H9 (cell line): ENCODE results near the gene FAM13A. TPM values are rescaled to one million over a fixed set of nuclear protein-coding genes. Genes with fewer than 3 reads are reported as not detected.

ENCODE experiments used
- DNase-seq: peaks from one replicate; pipeline ENCODE4 v3.0.0-alpha.2; 2017
- H2AFZ ChIP-seq: one replicate; pipeline ENCODE4 v1.6.1; 2013; ENCODE audit warnings: mild to moderate bottlenecking, low read length, control low read depth, moderate library complexity
- H2AK5ac ChIP-seq: 2 replicates; pipeline ENCODE4 v1.6.1; 2013; ENCODE audit warnings: low read length, control low read depth, mixed read lengths; ENCODE audit not compliant: insufficient read length
- H2BK120ac ChIP-seq: one replicate; pipeline ENCODE4 v1.6.1; 2013; ENCODE audit warnings: low read depth, mild to moderate bottlenecking, low read length, control low read depth, inconsistent platforms; ENCODE audit not compliant: poor library complexity, severe bottlenecking
- H2BK12ac ChIP-seq: 2 replicates; pipeline ENCODE4 v1.6.1; 2013; ENCODE audit warnings: low read length, control low read depth, mixed read lengths, low read depth; ENCODE audit not compliant: insufficient read length
- H2BK15ac ChIP-seq: 2 replicates; pipeline ENCODE4 v1.6.1; 2013; ENCODE audit warnings: low read depth, low read length, control low read depth
- H2BK20ac ChIP-seq: one replicate; pipeline ENCODE4 v1.6.1; 2013; ENCODE audit warnings: low read depth, mild to moderate bottlenecking, low read length, control low read depth, inconsistent platforms; ENCODE audit not compliant: poor library complexity, severe bottlenecking
- H2BK5ac ChIP-seq: 2 replicates; pipeline ENCODE4 v1.6.1; 2013; ENCODE audit warnings: low read length, control low read depth, mixed read lengths; ENCODE audit not compliant: insufficient read length
- H3K14ac ChIP-seq: 2 replicates; pipeline ENCODE4 v1.6.1; 2013; ENCODE audit warnings: low read length, control low read depth; ENCODE audit not compliant: insufficient read depth
- H3K18ac ChIP-seq: 2 replicates; pipeline ENCODE4 v1.6.1; 2013; ENCODE audit warnings: low read depth, mild to moderate bottlenecking, mixed read lengths, low read length, control low read depth; ENCODE audit not compliant: insufficient read length
- H3K23ac ChIP-seq: 2 replicates; pipeline ENCODE4 v1.6.1; 2013; ENCODE audit warnings: low read length, control low read depth, mixed read lengths, low read depth; ENCODE audit not compliant: insufficient read length
- H3K23me2 ChIP-seq: 2 replicates; pipeline ENCODE4 v1.6.1; 2013; ENCODE audit warnings: low read depth, mild to moderate bottlenecking, mixed read lengths, low read length, control low read depth; ENCODE audit not compliant: insufficient read length, poor library complexity, severe bottlenecking
- H3K27ac ChIP-seq: 2 replicates; pipeline ENCODE4 v1.5.1; 2013; ENCODE audit warnings: low read length, control low read depth, mixed read lengths, low read depth; ENCODE audit not compliant: insufficient read length
- H3K27me3 ChIP-seq: 2 replicates; pipeline ENCODE4 v1.6.1; 2013; ENCODE audit warnings: low read length, control low read depth, inconsistent platforms; ENCODE audit not compliant: insufficient read depth
- H3K4ac ChIP-seq: 2 replicates; pipeline ENCODE4 v1.6.1; 2013; ENCODE audit warnings: low read depth, mild to moderate bottlenecking, control low read depth, inconsistent platforms, low read length, moderate library complexity
- H3K4me1 ChIP-seq: 2 replicates; pipeline ENCODE4 v1.6.1; 2013; ENCODE audit warnings: low read length, control low read depth, inconsistent platforms; ENCODE audit not compliant: insufficient read depth
- H3K4me2 ChIP-seq: 2 replicates; pipeline ENCODE4 v1.6.1; 2013; ENCODE audit warnings: low read length, control low read depth, mixed read lengths; ENCODE audit not compliant: insufficient read length, insufficient read depth
- H3K56ac ChIP-seq: 2 replicates; pipeline ENCODE4 v1.6.1; 2013; ENCODE audit warnings: low read depth, mild to moderate bottlenecking, mixed read lengths, low read length, control low read depth; ENCODE audit not compliant: insufficient read length
- H3K79me1 ChIP-seq: 2 replicates; pipeline ENCODE4 v1.6.1; 2013; ENCODE audit warnings: low read depth, mild to moderate bottlenecking, moderate library complexity, low read length, control low read depth, inconsistent platforms; ENCODE audit not compliant: insufficient read depth, poor library complexity, severe bottlenecking
- H3K79me2 ChIP-seq: 2 replicates; pipeline ENCODE4 v1.6.1; 2013; ENCODE audit warnings: low read length, control low read depth, inconsistent platforms; ENCODE audit not compliant: insufficient read depth
- H3K9ac ChIP-seq: 2 replicates; pipeline ENCODE4 v1.6.1; 2013; ENCODE audit warnings: low read length, control low read depth, mixed read lengths; ENCODE audit not compliant: insufficient read length; ENCODE audit errors: extremely low read depth
- H3K9me3 ChIP-seq: one replicate; pipeline ENCODE4 v1.6.1; 2013; ENCODE audit warnings: low read depth, low read length, inconsistent platforms; ENCODE audit not compliant: control insufficient read depth
- H3T11ph ChIP-seq: one replicate; pipeline ENCODE4 v1.6.1; 2013; ENCODE audit warnings: mild to moderate bottlenecking, low read length, control low read depth, inconsistent platforms
- H4K20me1 ChIP-seq: one replicate; pipeline ENCODE4 v1.6.1; 2013; ENCODE audit not compliant: control insufficient read depth, insufficient read length, insufficient read depth
- H4K5ac ChIP-seq: 2 replicates; pipeline ENCODE4 v1.6.1; 2013; ENCODE audit warnings: low read depth, mild to moderate bottlenecking, mixed read lengths, low read length, control low read depth; ENCODE audit not compliant: insufficient read length
- H4K8ac ChIP-seq: replicated peaks from 2 replicates; pipeline ENCODE4 v1.6.1; 2013; ENCODE audit warnings: low read length, control low read depth, mixed read lengths, low read depth; ENCODE audit not compliant: insufficient read length
- H4K91ac ChIP-seq: 2 replicates; pipeline ENCODE4 v1.6.1; 2013; ENCODE audit warnings: low read depth, mild to moderate bottlenecking, moderate library complexity, mixed read lengths, low read length, control low read depth; ENCODE audit not compliant: insufficient read length
- H3K27ac Mint-ChIP-seq, 3 experiments: 2 replicates in 2 of 3; 3 replicates in 1 of 3; pipeline ENCODE4 v1.8.0; 2020 to 2021; ENCODE audit warnings: mixed read lengths in 3 of 3, mild to moderate bottlenecking in 1 of 3, moderate library complexity in 1 of 3
- H3K27me3 Mint-ChIP-seq: 2 replicates; pipeline ENCODE4 v1.8.0; 2021; ENCODE audit warnings: low read depth, mild to moderate bottlenecking, moderate library complexity, mixed read lengths
- H3K36me3 Mint-ChIP-seq, 3 experiments: 2 replicates in 2 of 3; 3 replicates in 1 of 3; pipeline ENCODE4 v1.8.0; 2020 to 2021; ENCODE audit warnings: low read depth in 3 of 3, mixed read lengths in 3 of 3; ENCODE audit not compliant: insufficient read depth in 1 of 3
- H3K4me1 Mint-ChIP-seq, 2 experiments: 2 replicates each; pipeline ENCODE4 v1.8.0; 2020; ENCODE audit warnings: mixed read lengths in 2 of 2
- H3K4me3 Mint-ChIP-seq, 2 experiments: 2 replicates in 1 of 2; 3 replicates in 1 of 2; pipeline ENCODE4 v1.8.0; 2020 to 2021; ENCODE audit warnings: mild to moderate bottlenecking in 2 of 2, mixed read lengths in 2 of 2, moderate library complexity in 1 of 2
- H3K9me3 Mint-ChIP-seq, 2 experiments: 2 replicates in 1 of 2; 3 replicates in 1 of 2; pipeline ENCODE4 v1.8.0; 2020; ENCODE audit warnings: mild to moderate bottlenecking in 2 of 2, mixed read lengths in 2 of 2, moderate library complexity in 1 of 2
- CTCF ChIP-seq: fragments of 200-600 bp; sonication (generic); conservative IDR thresholded peaks from 3 replicates; pipeline ENCODE4 v1.8.0; 2021; ENCODE audit warnings: antibody characterized with exemption, mild to moderate bottlenecking
- WGBS: extraction: QIAGEN DNeasy Blood & Tissue Kit; methylation state at CpG from one replicate; pipeline ENCODE4 v1.1.7; 2013; ENCODE audit warnings: missing lambda C conversion rate, low lambda C conversion rate, mixed read lengths; ENCODE audit not compliant: insufficient read length; ENCODE audit errors: extremely low coverage; 5-methylcytosine and 5-hydroxymethylcytosine counted together
- total RNA-seq: library from RNA; stranded (reverse); gene quantifications from 2 replicates; pipeline ENCODE4 v1.2.1, GENCODE V29; 2021

FAM13A gene
- total RNA-seq, 1 experiment from 2014 or later: 12.7 TPM

GRCh38 chr4:88843067-88843685, 213.8 kb downstream of the FAM13A start:
- Mint-ChIP-seq H3K9me3 (no peaks in the 10 kb centered on the region), H3K27me3 (no peaks in the 10 kb centered on the region), H3K4me1 (peaks cover 8% of the 10 kb centered on the region in 2 experiments), H3K36me3 (peaks cover 2 to 4% (median 3%) of the 10 kb centered on the region in 3 experiments; a peak in 2 of 7 replicates), H3K4me3 (no peak overlapping the region), H3K27ac (no peak overlapping the region; a peak in 2 of 7 replicates)
- Histone ChIP-seq H3K9ac (no peak overlapping the region), H4K5ac (no peak overlapping the region), H3K27me3 (no peaks in the 10 kb centered on the region), H2BK120ac (no peak overlapping the region), H3K14ac (no peak overlapping the region), H4K20me1 (no peaks in the 10 kb centered on the region), H3K18ac (no peak overlapping the region), H3K9me3 (no peaks in the 10 kb centered on the region), H3K23me2 (no peaks in the 10 kb centered on the region), H3K23ac (no peak overlapping the region), H3K4ac (no peak overlapping the region), H3K56ac (no peak overlapping the region), H3T11ph (no peak overlapping the region), H2BK12ac (no peak overlapping the region), H4K8ac (no peak overlapping the region), H2AFZ (no peak overlapping the region), H2BK5ac (no peak overlapping the region), H3K79me1 (no peaks in the 10 kb centered on the region), H3K4me2 (no peak overlapping the region), H2BK15ac (no peak overlapping the region), H2BK20ac (no peak overlapping the region), H3K27ac (no peak overlapping the region), H2AK5ac (no peak overlapping the region), H4K91ac (no peak overlapping the region), H3K79me2 (no peaks in the 10 kb centered on the region), H3K4me1 (peaks cover 2% of the 10 kb centered on the region)
- TF ChIP-seq CTCF: no peak
- no CpG with 5 or more reads among the region's 8 CpGs for WGBS
- DNase-seq: no peak
